ENCODE data around the gene RPL31.

DNA sequence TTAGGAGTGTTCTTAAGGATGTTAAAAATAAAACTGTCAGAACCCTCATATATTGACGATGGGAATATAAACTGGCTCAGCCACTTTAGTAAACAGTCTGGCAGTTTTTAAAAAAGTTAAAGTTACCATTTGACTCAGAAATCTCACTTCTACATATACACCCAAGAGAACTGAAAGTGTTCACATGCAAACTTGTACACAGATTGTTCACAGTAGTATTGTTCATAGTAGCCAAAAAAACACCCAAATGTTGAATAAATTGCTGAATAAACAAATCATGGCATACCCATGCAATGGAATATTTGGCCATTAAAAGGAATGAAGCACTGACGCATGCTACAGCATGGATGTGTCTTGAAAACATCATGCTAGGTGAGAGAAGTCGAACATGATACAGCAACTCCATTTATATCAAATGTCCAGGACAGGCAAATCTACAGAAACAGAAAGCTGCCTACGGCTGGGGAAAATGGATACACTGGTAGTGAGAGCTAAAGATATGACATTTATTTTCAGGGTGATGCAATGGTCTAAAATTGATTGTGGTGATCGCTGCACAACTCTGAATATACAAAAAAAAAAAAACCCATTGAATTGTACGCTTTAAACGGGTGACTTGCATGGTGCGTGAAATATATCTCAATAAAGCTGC lies 10.1 kb downstream of the RPL31 start:
- TF ChIP-seq YY1 (IDR thresholded peaks at IDR 0.05; ENCODE audit: insufficient read depth, insufficient read length) (no peak), ZNF274 (IDR thresholded peaks at IDR 0.05; ENCODE audit: low read depth, low read length) (no peak), SUZ12 (IDR thresholded peaks at IDR 0.05; ENCODE audit: extremely low read depth, insufficient read depth, insufficient read length) (no peak)

Data from NT2/D1 (cell line).